Measurements from ENCODE around the gene KLHDC10. TPM values are rescaled to one million over a fixed set of nuclear protein-coding genes. Genes with fewer than 3 reads are reported as not detected.
"Not testable (repeated sequence)": the region's sequence is repeated elsewhere in the genome, so short reads cannot be mapped to it uniquely, and the experiment has no call there.

Gene KLHDC10
- total RNA-seq, 1 donor from 2014 or later, result 13.0 TPM

- no peaks in the 10 kb centered on the region for H3K27me3 ChIP-seq
- intact Hi-C loops (cut with DNase I), result no loop called here
- H3K4me1 ChIP-seq, result no peaks in the 10 kb centered on the region
- H3K36me3 ChIP-seq, result peaks cover 44 to 74% of the 10 kb centered on the region in 2 donors
- H3K4me3 ChIP-seq, result no peak overlapping the region
- no peak for DNase-seq (ENCODE audit: low spot score in 2 of 2)
- H3K9me3 ChIP-seq, result no peaks in the 10 kb centered on the region
- TF ChIP-seq CTCF (IDR thresholded peaks at IDR 0.05), result no peak
- H3K27ac ChIP-seq, result no peak overlapping the region
Measured at GRCh38 chr7:130032698-130033097, 37.6 kb upstream of the KLHDC10 start.

GRCh38 chr7:130037703-130038102 is 32.6 kb upstream of the KLHDC10 start:
- no peak for TF ChIP-seq CTCF (IDR thresholded peaks at IDR 0.05)
- Histone ChIP-seq H3K9me3 (no peaks in the 10 kb centered on the region), H3K4me1 (no peaks in the 10 kb centered on the region), H3K27ac (no peak overlapping the region), H3K27me3 (no peaks in the 10 kb centered on the region), H3K36me3 (peaks cover 44 to 70% of the 10 kb centered on the region in 2 donors), H3K4me3 (no peak overlapping the region)
- intact Hi-C loops (cut with DNase I), result no loop called here
- DNase-seq (ENCODE audit: low spot score in 2 of 2), result no peak

- H3K4me3 ChIP-seq, result no peak overlapping the region
- DNase-seq (ENCODE audit: low spot score in 2 of 2), result no peak
- H3K27ac ChIP-seq, result no peak overlapping the region
- H3K9me3 ChIP-seq, result no peaks in the 10 kb centered on the region
- no peak for TF ChIP-seq CTCF (IDR thresholded peaks at IDR 0.05)
- peaks cover 40 to 65% of the 10 kb centered on the region in 2 donors for H3K36me3 ChIP-seq
- H3K4me1 ChIP-seq, result no peaks in the 10 kb centered on the region
- H3K27me3 ChIP-seq, result no peaks in the 10 kb centered on the region
- intact Hi-C loops (cut with DNase I), result no loop called here
Measured at GRCh38 chr7:130040576-130040975, 29.8 kb upstream of the KLHDC10 start.

GRCh38 chr7:130047831-130048230 is 22.5 kb upstream of the KLHDC10 start:
- no peak for TF ChIP-seq CTCF (IDR thresholded peaks at IDR 0.05)
- Histone ChIP-seq H3K9me3 (no peaks in the 10 kb centered on the region), H3K27ac (no peak overlapping the region), H3K4me1 (peaks cover 0 to 9% of the 10 kb centered on the region in 2 donors), H3K4me3 (no peak overlapping the region), H3K27me3 (no peaks in the 10 kb centered on the region), H3K36me3 (peaks cover 9 to 11% of the 10 kb centered on the region in 2 donors)
- intact Hi-C loops (cut with DNase I), result no loop called here
- DNase-seq (ENCODE audit: low spot score in 2 of 2), result no peak

GRCh38 chr7:130048906-130049305 is 21.4 kb upstream of the KLHDC10 start:
- H3K27me3 ChIP-seq, result no peaks in the 10 kb centered on the region
- TF ChIP-seq CTCF (IDR thresholded peaks at IDR 0.05), result no peak
- intact Hi-C loops (cut with DNase I), result no loop called here
- no peak overlapping the region for H3K27ac ChIP-seq
- DNase-seq (ENCODE audit: low spot score in 2 of 2), result no peak
- peaks cover 0 to 9% of the 10 kb centered on the region in 2 donors for H3K4me1 ChIP-seq
- peaks cover 9 to 11% of the 10 kb centered on the region in 2 donors for H3K36me3 ChIP-seq
- no peak overlapping the region for H3K4me3 ChIP-seq
- H3K9me3 ChIP-seq, result no peaks in the 10 kb centered on the region

- intact Hi-C loops (cut with DNase I), result loop anchor here (5.0 kb wide), 1 partner anchor 830 kb away; no protein-coding TSS in a partner anchor
- not testable (repeated sequence) for H3K9me3 ChIP-seq; H3K4me3 ChIP-seq; H3K36me3 ChIP-seq; H3K27me3 ChIP-seq; H3K4me1 ChIP-seq; DNase-seq (ENCODE audit: low spot score in 2 of 2); H3K27ac ChIP-seq
Measured at GRCh38 chr7:130052250-130052649, 18.1 kb upstream of the KLHDC10 start.

GRCh38 chr7:130055198-130055597 is 15.1 kb upstream of the KLHDC10 start:
- H3K4me1 ChIP-seq; H3K36me3 ChIP-seq; H3K27me3 ChIP-seq; intact Hi-C loops (cut with DNase I); H3K4me3 ChIP-seq; H3K9me3 ChIP-seq; DNase-seq (ENCODE audit: low spot score in 2 of 2); H3K27ac ChIP-seq: not testable (repeated sequence)

Measured in ascending aorta (tissue), 2 donors.